NCI-H146 treated with DMSO at 0.1 percent for 48 hours (cell line): ENCODE results near the gene ALDH1L1.

Experiments
- DNase-seq: peaks from one replicate; lab custom pipeline; 2025; ENCODE audit not compliant: unreplicated experiment; lab: John Stamatoyannopoulos, UW

ALDH1L1 gene

DNA sequence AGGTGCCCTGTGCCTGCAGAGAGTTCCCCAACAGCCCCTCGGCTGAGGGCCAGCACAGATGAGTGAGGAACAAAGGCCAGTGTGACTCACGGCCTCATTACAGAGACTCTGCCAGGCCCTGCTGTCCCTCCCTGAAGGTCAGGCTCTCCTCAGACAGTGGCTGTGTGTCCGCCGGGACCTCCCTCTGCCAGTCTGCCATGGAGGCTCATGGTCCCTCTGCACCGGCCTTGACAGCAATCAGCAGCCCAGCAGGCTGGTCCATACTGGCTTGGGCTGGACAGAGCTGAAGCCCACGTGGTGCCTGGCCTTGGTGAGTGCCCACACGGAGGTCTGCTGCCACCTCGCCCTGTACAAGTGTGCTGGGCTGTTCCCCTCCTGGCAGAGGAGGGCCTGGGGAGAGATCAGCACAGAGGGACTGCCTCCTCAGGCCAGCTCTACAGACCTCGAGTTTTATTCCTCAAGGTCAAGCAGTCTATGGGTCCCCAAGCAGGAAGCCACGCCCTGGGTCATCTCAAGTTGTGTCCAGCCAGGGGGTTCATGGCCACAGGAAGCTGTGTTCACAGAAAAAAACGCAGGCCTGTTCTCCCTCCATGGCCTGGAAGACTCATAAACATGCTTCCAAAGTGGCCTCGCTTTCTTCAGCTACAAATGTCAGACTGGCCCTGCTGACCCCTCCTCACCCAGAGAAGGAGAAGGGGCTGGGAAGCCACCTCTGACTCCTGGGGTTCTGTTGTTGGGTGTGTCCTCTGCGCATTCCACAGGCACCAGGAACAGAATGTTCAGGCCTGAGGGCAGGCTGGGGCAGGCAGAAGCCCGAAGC lies 123.5 kb downstream of the ALDH1L1 start:
- DNase-seq, result no peak

DNA sequence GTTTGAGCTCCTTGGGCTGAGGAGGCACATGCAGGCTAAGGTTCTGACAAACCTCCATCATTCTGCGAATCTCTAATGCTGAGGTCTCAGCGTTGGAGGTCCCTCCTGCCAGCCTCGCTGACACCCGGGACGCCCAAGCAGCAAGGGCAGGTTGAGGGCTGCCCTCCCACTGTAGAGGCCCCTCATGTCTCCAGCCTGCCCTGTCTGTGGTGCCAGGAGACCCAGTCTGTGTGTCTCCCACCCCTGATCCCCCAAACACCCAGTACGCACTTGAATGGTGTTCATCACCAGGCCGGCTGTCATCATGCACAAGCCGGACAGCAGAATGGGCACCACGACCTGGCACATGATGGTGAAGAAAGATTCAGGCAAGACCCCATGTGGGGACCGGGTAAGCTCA lies 124.3 kb downstream of the ALDH1L1 start:
- DNase-seq, result no peak

DNA sequence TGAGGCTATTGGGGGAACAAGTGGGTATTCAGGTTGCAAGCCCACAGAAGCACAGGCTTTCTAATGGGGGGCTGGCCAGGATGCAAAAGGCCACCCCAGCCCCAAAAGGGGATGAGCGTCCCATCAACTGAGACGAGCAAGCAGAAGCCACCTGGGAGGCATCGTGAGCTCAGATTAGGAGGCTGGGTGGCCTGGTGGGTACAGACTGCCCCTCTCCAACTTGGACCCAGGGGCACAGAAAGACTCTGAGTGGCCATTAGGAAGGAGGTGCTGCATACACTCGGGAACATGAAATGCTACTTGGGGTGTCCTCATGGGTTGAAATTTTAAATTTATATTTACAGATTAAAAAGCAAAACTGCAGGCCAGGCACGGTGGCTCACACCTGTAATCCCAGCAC lies 125.5 kb downstream of the ALDH1L1 start:
- no peak for DNase-seq

DNA sequence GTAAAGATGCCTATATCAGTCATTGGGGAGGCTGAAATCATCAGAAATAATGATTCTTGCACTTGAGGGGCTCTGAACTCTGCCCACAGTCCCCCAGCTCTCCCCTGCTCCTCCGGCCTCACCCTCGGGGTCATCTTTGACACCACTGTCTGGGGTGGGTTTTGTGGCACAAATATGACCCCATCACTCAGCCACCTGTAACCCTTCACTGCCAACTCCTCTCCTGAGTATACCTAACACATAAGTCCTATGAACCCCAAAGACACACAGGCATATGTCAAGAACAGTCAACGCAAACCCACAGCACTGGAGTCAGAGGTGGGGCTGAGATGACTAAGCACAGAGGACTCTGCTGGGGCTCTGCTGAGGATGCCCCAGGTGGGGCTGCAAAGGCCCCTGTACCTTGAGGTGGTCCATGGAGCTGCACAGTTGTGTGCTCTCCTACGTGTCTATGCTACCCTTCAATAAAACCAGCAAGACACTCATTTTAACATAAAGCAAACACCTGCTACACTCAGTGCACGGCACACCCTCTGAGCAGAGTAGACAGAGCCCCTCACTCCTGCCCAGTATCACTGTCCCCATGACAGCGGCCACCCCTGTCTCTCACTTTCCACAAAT lies 126.3 kb downstream of the ALDH1L1 start:
- DNase-seq, result no peak
